ENCODE results near the gene LINC00237.

Gene LINC00237

DNA sequence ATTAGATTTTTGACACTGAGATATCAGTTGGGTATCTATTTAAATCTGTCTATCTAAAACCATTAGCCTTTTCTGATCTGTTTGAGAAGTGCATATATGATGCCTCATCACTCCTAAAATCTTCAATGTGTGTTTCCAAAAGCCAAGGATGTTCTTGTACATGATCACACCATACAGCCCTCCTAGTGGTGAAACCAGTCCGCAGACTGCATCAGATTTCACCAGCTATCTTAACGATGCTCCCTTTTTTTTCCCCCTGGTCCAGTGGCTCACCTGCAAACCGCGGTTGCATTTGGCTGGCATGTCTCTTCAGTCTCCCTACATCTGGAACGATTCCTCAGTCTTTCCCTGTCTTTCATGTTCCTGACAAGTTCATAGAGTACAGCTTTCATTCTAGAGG is 23.7 kb upstream of the LINC00237 start:
- no peaks in the 10 kb centered on the region for H3K36me3 ChIP-seq (ENCODE audit: insufficient read depth)
- no peak overlapping the region for H3K27ac ChIP-seq
- H3K4me1 ChIP-seq (ENCODE audit: low read depth, poor library complexity, severe bottlenecking): peaks cover 2% of the 10 kb centered on the region

GRCh38 chr20:21127201-21127981 is 21.2 kb upstream of the LINC00237 start:
- Histone ChIP-seq H3K27me3 (ENCODE audit: insufficient read depth, low read depth) (no peaks in the 10 kb centered on the region), H2AFZ (ENCODE audit: low read depth) (no peak overlapping the region), H3K4me3 (IDR thresholded peaks at IDR 0.05; ENCODE audit: insufficient read depth, low read depth, low read length) (no peak overlapping the region), H3K27ac (no peak overlapping the region), H3K4me2 (peak overlapping the region; percentile 67; the same call in 1 of the 2 replicates), H4K20me1 (ENCODE audit: insufficient read depth) (no peaks in the 10 kb centered on the region), H3K9ac (no peak overlapping the region), H3K36me3 (ENCODE audit: insufficient read depth) (no peaks in the 10 kb centered on the region), H3K4me1 (ENCODE audit: low read depth, poor library complexity, severe bottlenecking) (peaks cover 2% of the 10 kb centered on the region), H3K79me2 (ENCODE audit: insufficient read depth, low read depth) (no peaks in the 10 kb centered on the region)
- TF ChIP-seq, protein P1, sequence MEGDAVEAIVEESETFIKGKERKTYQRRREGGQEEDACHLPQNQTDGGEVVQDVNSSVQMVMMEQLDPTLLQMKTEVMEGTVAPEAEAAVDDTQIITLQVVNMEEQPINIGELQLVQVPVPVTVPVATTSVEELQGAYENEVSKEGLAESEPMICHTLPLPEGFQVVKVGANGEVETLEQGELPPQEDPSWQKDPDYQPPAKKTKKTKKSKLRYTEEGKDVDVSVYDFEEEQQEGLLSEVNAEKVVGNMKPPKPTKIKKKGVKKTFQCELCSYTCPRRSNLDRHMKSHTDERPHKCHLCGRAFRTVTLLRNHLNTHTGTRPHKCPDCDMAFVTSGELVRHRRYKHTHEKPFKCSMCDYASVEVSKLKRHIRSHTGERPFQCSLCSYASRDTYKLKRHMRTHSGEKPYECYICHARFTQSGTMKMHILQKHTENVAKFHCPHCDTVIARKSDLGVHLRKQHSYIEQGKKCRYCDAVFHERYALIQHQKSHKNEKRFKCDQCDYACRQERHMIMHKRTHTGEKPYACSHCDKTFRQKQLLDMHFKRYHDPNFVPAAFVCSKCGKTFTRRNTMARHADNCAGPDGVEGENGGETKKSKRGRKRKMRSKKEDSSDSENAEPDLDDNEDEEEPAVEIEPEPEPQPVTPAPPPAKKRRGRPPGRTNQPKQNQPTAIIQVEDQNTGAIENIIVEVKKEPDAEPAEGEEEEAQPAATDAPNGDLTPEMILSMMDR (conservative IDR thresholded peaks at IDR 0.05; ENCODE audit: low read depth, low read length): no peak

More for the DNA sequence above, 23.7 kb upstream of the LINC00237 start:
- Histone ChIP-seq H3K4me2 (no peak overlapping the region), H3K4me3 (IDR thresholded peaks at IDR 0.05; ENCODE audit: insufficient read depth, low read depth, low read length) (no peak overlapping the region), H3K27me3 (ENCODE audit: insufficient read depth, low read depth) (no peaks in the 10 kb centered on the region), H4K20me1 (ENCODE audit: insufficient read depth) (no peaks in the 10 kb centered on the region), H3K9ac (no peak overlapping the region), H3K79me2 (ENCODE audit: insufficient read depth, low read depth) (no peaks in the 10 kb centered on the region), H2AFZ (ENCODE audit: low read depth) (no peak overlapping the region)
- TF ChIP-seq, protein P1 (conservative IDR thresholded peaks at IDR 0.05; ENCODE audit: low read depth, low read length): no peak

DNA sequence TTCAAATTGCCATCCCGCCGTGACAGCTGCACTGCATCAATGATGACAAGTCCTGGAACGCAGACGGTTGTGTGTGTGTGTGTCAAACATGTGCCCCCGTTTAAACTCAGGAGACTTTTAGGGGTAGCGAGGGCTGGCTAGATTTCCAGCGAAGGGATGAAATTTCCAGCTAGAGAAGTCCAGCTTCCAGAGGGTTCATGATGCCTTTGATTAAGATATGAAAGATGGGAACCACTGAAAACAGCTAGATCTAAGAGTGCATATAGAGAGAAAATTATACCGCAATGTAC is 20.4 kb upstream of the LINC00237 start:
- H3K36me3 ChIP-seq (ENCODE audit: insufficient read depth): no peaks in the 10 kb centered on the region
- no peaks in the 10 kb centered on the region for H3K27me3 ChIP-seq (ENCODE audit: insufficient read depth, low read depth)
- peak overlapping the region; percentile 67; the same call in 1 of the 2 replicates for H3K9ac ChIP-seq
- peak overlapping the region; percentile 67 for H3K4me2 ChIP-seq
- no peaks in the 10 kb centered on the region for H4K20me1 ChIP-seq (ENCODE audit: insufficient read depth)
- H3K4me1 ChIP-seq (ENCODE audit: low read depth, poor library complexity, severe bottlenecking): peaks cover 2% of the 10 kb centered on the region
- H2AFZ ChIP-seq (ENCODE audit: low read depth): peak overlapping the region; percentile 64
- H3K27ac ChIP-seq: no peak overlapping the region; the same call in 1 of the 2 replicates
- H3K4me3 ChIP-seq (IDR thresholded peaks at IDR 0.05; ENCODE audit: insufficient read depth, low read depth, low read length): no peak overlapping the region
- TF ChIP-seq, protein P1 (conservative IDR thresholded peaks at IDR 0.05; ENCODE audit: low read depth, low read length): no peak
- H3K79me2 ChIP-seq (ENCODE audit: insufficient read depth, low read depth): no peaks in the 10 kb centered on the region

- H3K79me2 ChIP-seq (ENCODE audit: insufficient read depth, low read depth): no peaks in the 10 kb centered on the region
- H2AFZ ChIP-seq (ENCODE audit: low read depth): peak within 1 kb of the TSS; percentile 100
- no peak within 1 kb of the TSS for H3K4me3 ChIP-seq (IDR thresholded peaks at IDR 0.05; ENCODE audit: insufficient read depth, low read depth, low read length)
- no peaks in the 10 kb centered on the region for H3K36me3 ChIP-seq (ENCODE audit: insufficient read depth)
- peaks cover 2% of the 10 kb centered on the region for H3K4me1 ChIP-seq (ENCODE audit: low read depth, poor library complexity, severe bottlenecking)
- H3K27ac ChIP-seq: no peak within 1 kb of the TSS; the same call in 1 of the 2 replicates
- H3K9ac ChIP-seq: peak within 1 kb of the TSS; percentile 67; the same call in 1 of the 2 replicates
- TF ChIP-seq, protein P1 (conservative IDR thresholded peaks at IDR 0.05; ENCODE audit: low read depth, low read length): no peak; the same call in 1 of the 2 replicates
- no peaks in the 10 kb centered on the region for H3K27me3 ChIP-seq (ENCODE audit: insufficient read depth, low read depth)
- H4K20me1 ChIP-seq (ENCODE audit: insufficient read depth): no peaks in the 10 kb centered on the region
- H3K4me2 ChIP-seq: peak within 1 kb of the TSS; percentile 97
These were observed 19.9 kb upstream of the LINC00237 start, which contains the start of gene KIZ for GRCh38 chr20:21125849-21126580. TSS of gene KIZ (plus strand) at chr20:21126082. CDS start at chr20:21126116, 34 bp downstream.
